Astrocyte of the cerebellum (primary cell): ENCODE data around the gene PDCD4.

Source experiments
- DNase-seq: peaks from one replicate; pipeline ENCODE4 v3.0.0-alpha.2; 2011; ENCODE audit warnings: low read depth
- H3K4me3 ChIP-seq: 2 replicates; pipeline ENCODE4 v1.5.1; 2011; ENCODE audit warnings: mild to moderate bottlenecking, low read depth, low read length, moderate library complexity
- CTCF ChIP-seq: IDR thresholded peaks from 2 replicates; pipeline ENCODE4 v1.5.1; 2012; ENCODE audit warnings: low read length, low read depth, moderate library complexity, mild to moderate bottlenecking; ENCODE audit errors: missing control alignments
- in situ Hi-C: cut with HindIII; loops from 2 replicates; pipeline ENCODE4 v1.10.0; 2017; ENCODE audit warnings: low sequenced_read_pairs

Gene PDCD4

GRCh38 chr10:110827410-110827809 lies 44.3 kb upstream of the PDCD4 start:
- H3K4me3 ChIP-seq: no peak overlapping the region
- TF ChIP-seq CTCF: no peak
- in situ Hi-C loops: no loop called here
- no peak for DNase-seq

- in situ Hi-C loops: no loop called here
- DNase-seq: no peak
- no peak overlapping the region for H3K4me3 ChIP-seq
- TF ChIP-seq CTCF: no peak
Observed at GRCh38 chr10:110827875-110828274, 43.9 kb upstream of the PDCD4 start.

GRCh38 chr10:110828525-110828924 lies 43.2 kb upstream of the PDCD4 start:
- no peak for TF ChIP-seq CTCF
- no peak for DNase-seq
- no peak overlapping the region for H3K4me3 ChIP-seq
- in situ Hi-C loops: no loop called here

- in situ Hi-C loops: no loop called here
- no peak for TF ChIP-seq CTCF
- no peak for DNase-seq
- H3K4me3 ChIP-seq: no peak overlapping the region
Observed at GRCh38 chr10:110829721-110830410, 41.9 kb upstream of the PDCD4 start.

- no peak for TF ChIP-seq CTCF
- H3K4me3 ChIP-seq: no peak overlapping the region
- no peak for DNase-seq
- in situ Hi-C loops: no loop called here
Observed at GRCh38 chr10:110833234-110833940, 38.3 kb upstream of the PDCD4 start.

- no peak overlapping the region for H3K4me3 ChIP-seq
- TF ChIP-seq CTCF: no peak
- in situ Hi-C loops: no loop called here
- no peak for DNase-seq
Observed at GRCh38 chr10:110833941-110834628, 37.6 kb upstream of the PDCD4 start.
